Cardiac fibroblast (primary cell): ENCODE data around the gene PLEKHG4B.

ENCODE experiments used
- DNase-seq, 2 donors: peaks; one replicate each; pipeline versions ENCODE4 v3.0.0 to v3.0.0-alpha.2; 2010; ENCODE audit warnings: low read depth in 2 of 2
- H3K4me3 ChIP-seq, 2 donors: replicated peaks in 1 of 2; 1 replicate in 1 of 2; 2 replicates in 1 of 2; pipeline ENCODE4 v1.5.1; 2011; ENCODE audit warnings: low read depth in 2 of 2, low read length in 2 of 2, mild to moderate bottlenecking in 2 of 2, moderate library complexity in 1 of 2
- CTCF ChIP-seq: IDR thresholded peaks from one replicate; pipeline ENCODE4 v1.5.1; 2011; ENCODE audit warnings: low read depth, mild to moderate bottlenecking, low read length, inconsistent platforms

The PLEKHG4B gene

GRCh38 chr5:138936-139335 is 47.0 kb downstream of the PLEKHG4B start:
- H3K4me3 ChIP-seq: no peak overlapping the region
- TF ChIP-seq CTCF: no peak
- DNase-seq: no peak

GRCh38 chr5:139579-140442 is 47.8 kb downstream of the PLEKHG4B start:
- no peak for TF ChIP-seq CTCF
- DNase-seq: no peak
- no peak overlapping the region for H3K4me3 ChIP-seq

GRCh38 chr5:140443-140829 is 48.5 kb downstream of the PLEKHG4B start:
- TF ChIP-seq CTCF: no peak
- DNase-seq: no peak
- no peak overlapping the region for H3K4me3 ChIP-seq

GRCh38 chr5:141211-141610 is 49.2 kb downstream of the PLEKHG4B start:
- TF ChIP-seq CTCF: no peak
- H3K4me3 ChIP-seq: no peak overlapping the region
- no peak for DNase-seq

- TF ChIP-seq CTCF: no peak
- no peak for DNase-seq
- H3K4me3 ChIP-seq: no peak overlapping the region
Measured at GRCh38 chr5:141761-142160, 49.8 kb downstream of the PLEKHG4B start.

- H3K4me3 ChIP-seq: no peak overlapping the region
- no peak for TF ChIP-seq CTCF
- no peak for DNase-seq
Measured at GRCh38 chr5:142246-142810, 50.4 kb downstream of the PLEKHG4B start.
